Kidney (tissue), 14 donors: ENCODE measurements around the gene CES4A. TPM values are rescaled to one million over a fixed set of nuclear protein-coding genes. Genes with fewer than 3 reads are reported as not detected.

Source experiments
- DNase-seq, 5 donors: peaks; one replicate each; pipeline ENCODE4 v3.0.0-alpha.2; 2013 to 2020
- FAIRE-seq: peaks from 2 replicates; lab custom pipeline; 2012; peaks lifted over from hg19 to GRCh38; lab: Jason Lieb, UNC
- H3K27ac ChIP-seq, 2 donors: one replicate each; pipeline ENCODE4 v1.7.0; 2013; ENCODE audit warnings: low read depth in 2 of 2, low read length in 2 of 2, inconsistent platforms in 1 of 2
- H3K27me3 ChIP-seq: one replicate; pipeline ENCODE4 v1.7.1; 2013; ENCODE audit warnings: low read length, inconsistent platforms; ENCODE audit not compliant: control insufficient read depth, insufficient read depth
- H3K36me3 ChIP-seq, 3 donors: one replicate each; pipeline versions ENCODE4 v1.7.0 to v1.7.1; 2013; ENCODE audit warnings: low read length in 3 of 3, control low read depth in 1 of 3, inconsistent platforms in 1 of 3; ENCODE audit not compliant: insufficient read depth in 3 of 3, control insufficient read depth in 2 of 3
- H3K4me1 ChIP-seq, 3 donors: one replicate each; pipeline versions ENCODE4 v1.7.0 to v1.7.1; 2013; ENCODE audit warnings: low read length in 3 of 3, inconsistent platforms in 1 of 3, low read depth in 1 of 3; ENCODE audit not compliant: control insufficient read depth in 2 of 3, insufficient read depth in 2 of 3
- H3K4me3 ChIP-seq, 3 donors: one replicate each; pipeline versions ENCODE4 v1.7.0 to v1.8.1; 2013; ENCODE audit warnings: low read length in 3 of 3, control low read depth in 1 of 3, inconsistent platforms in 1 of 3
- H3K9ac ChIP-seq, 3 donors: one replicate each; pipeline versions ENCODE4 v1.7.0 to v1.7.1; 2013; ENCODE audit warnings: low read length in 3 of 3, control low read depth in 1 of 3, inconsistent platforms in 1 of 3
- H3K9me3 ChIP-seq, 3 donors: one replicate each; pipeline versions ENCODE4 v1.7.0 to v1.7.1; 2013; ENCODE audit warnings: low read length in 3 of 3, control low read depth in 1 of 3, inconsistent platforms in 1 of 3; ENCODE audit not compliant: control insufficient read depth in 2 of 3, insufficient read depth in 1 of 3
- CTCF ChIP-seq: IDR thresholded peaks from 3 replicates; pipeline ENCODE4 v1.5.1; 2012; ENCODE audit warnings: mild to moderate bottlenecking, moderate library complexity, borderline replicate concordance; ENCODE audit not compliant: insufficient read depth; ENCODE audit errors: extremely low read depth
- intact Hi-C: fragments of 100-400 bp; cut with DNase I; formaldehyde crosslinking; loops from one replicate; pipeline ENCODE4 v1.11.1; 2022
- polyA plus RNA-seq: library from polyadenylated mRNA; stranded (reverse); fragments of 350-450 nt; fragmentation: Illumina TruSeq; extraction: RNeasy Lipid Tissue Mini Kit (QIAGEN cat#74804); gene quantifications from one replicate; pipeline ENCODE4 v1.2.3, GENCODE V29; 2014; ENCODE audit warnings: low read depth, low replicate concordance; ENCODE audit not compliant: insufficient read depth
- total RNA-seq: library from RNA; stranded (reverse); fragmentation: NEBNext Ultra II Directional; extraction: Animal tissue kit (Norgen Biotek cat#: 25700); gene quantifications from one replicate; pipeline ENCODE4 v1.2.1, GENCODE V29; 2021
- donor health status: control.
- donor health status: control.
- donor health status: control.
- donor health status: control.
- donor health status: control.
- donor health status: DM: yes; HTN: yes; CAD: no.
- donor health status: Normal renal cell carcinoma (clear cell type).

The CES4A gene
- total and polyA plus RNA-seq, 2 donors from 2014 or later = 14.9 to 31.7 TPM

GRCh38 chr16:67014634-67015312, 26.4 kb downstream of the CES4A start:
- Histone ChIP-seq H3K4me1 (peaks cover 0 to 8% (median 0%) of the 10 kb centered on the region in 3 donors), H3K36me3 (no peaks in the 10 kb centered on the region), H3K4me3 (peak overlapping the region; percentile 20 to 48 (median 44)), H3K27ac (no peak overlapping the region), H3K9ac (peak overlapping the region in 1 of 3 donors; percentile 67), H3K27me3 (no peaks in the 10 kb centered on the region), H3K9me3 (no peaks in the 10 kb centered on the region)
- TF ChIP-seq CTCF = no peak
- DNase-seq (peak in 3 of 5 donors; percentile 19 to 58 (median 49)), FAIRE-seq (no peak)
- intact Hi-C loops = no loop called here

- Histone ChIP-seq H3K9ac (no peak overlapping the region), H3K4me3 (no peak overlapping the region), H3K27ac (no peak overlapping the region), H3K9me3 (no peaks in the 10 kb centered on the region), H3K4me1 (peaks cover 0 to 8% (median 0%) of the 10 kb centered on the region in 3 donors), H3K27me3 (no peaks in the 10 kb centered on the region), H3K36me3 (no peaks in the 10 kb centered on the region)
- intact Hi-C loops = no loop called here
- FAIRE-seq = no peak
- TF ChIP-seq CTCF = no peak
- DNase-seq = peak in 3 of 5 donors; percentile 24 to 32 (median 31)
Observed at GRCh38 chr16:67015313-67015731, 26.9 kb downstream of the CES4A start.

- no peak overlapping the region for H3K4me3 ChIP-seq
- H3K27ac ChIP-seq = no peak overlapping the region
- peak in 1 of 5 donors; percentile 35 for DNase-seq
- H3K9me3 ChIP-seq = no peaks in the 10 kb centered on the region
- no peaks in the 10 kb centered on the region for H3K27me3 ChIP-seq
- no peak for FAIRE-seq
- TF ChIP-seq CTCF = no peak
- intact Hi-C loops = no loop called here
- no peak overlapping the region for H3K9ac ChIP-seq
- H3K36me3 ChIP-seq = no peaks in the 10 kb centered on the region
- peaks cover 0 to 8% (median 0%) of the 10 kb centered on the region in 3 donors for H3K4me1 ChIP-seq
Observed at GRCh38 chr16:67016143-67016542, 27.8 kb downstream of the CES4A start.
